CD4-positive, alpha-beta T cell treated with Interleukin-15 for 4 hours (primary cell): ENCODE results near the gene PLCG2.
"Not testable (repeated sequence)": the region's sequence is repeated elsewhere in the genome, so short reads cannot be mapped to it uniquely, and the experiment has no call there.

ENCODE experiments used
- DNase-seq: peaks from one replicate; pipeline ENCODE4 v3.0.0-alpha.2; 2020; ENCODE audit warnings: low spot score

Gene PLCG2

DNA sequence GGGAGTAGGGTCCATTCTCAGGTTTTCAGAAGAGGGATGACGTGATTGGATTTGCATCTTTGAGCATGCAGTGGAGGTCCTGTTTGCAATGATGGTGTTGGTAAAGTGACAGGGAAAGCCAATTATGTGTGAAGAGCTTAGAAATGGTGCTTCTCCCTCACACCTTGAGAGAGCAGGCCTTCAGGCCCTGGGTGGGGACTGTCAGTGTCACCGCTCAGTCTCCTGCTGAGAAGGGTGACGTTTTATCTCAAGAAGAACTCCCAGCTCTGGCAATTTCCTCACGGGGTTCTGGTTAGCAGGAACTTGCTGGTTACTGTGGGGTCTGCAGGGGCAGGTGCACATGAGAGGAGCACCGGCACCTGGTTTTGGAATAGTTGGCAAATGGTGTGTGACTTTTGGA is 11.2 kb downstream of the PLCG2 start:
- no peak for DNase-seq

- no peak for DNase-seq
These were observed 11.8 kb downstream of the PLCG2 start for GRCh38 chr16:81790830-81791435.

DNA sequence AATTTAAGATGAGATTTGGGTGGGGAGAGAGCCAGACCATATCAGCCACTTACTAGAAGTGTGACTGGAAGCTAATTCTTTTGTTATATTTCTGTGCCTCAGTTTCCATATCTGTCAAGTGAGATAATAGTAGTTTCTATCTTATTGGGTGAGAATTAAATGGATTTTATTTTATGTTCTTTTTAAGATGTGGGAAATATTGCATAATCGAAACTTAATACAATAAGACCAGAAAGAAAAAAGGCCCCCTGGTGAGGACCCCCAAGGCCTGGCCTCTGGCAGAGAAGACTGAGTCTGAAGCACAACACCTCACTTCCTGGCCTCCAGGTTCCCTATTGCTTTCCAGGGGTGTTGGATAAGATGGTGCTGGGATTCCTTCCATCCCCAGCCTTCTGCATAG is 13.7 kb downstream of the PLCG2 start:
- DNase-seq = no peak

GRCh38 chr16:81795193-81795592 is 16.1 kb downstream of the PLCG2 start:
- DNase-seq = no peak

DNA sequence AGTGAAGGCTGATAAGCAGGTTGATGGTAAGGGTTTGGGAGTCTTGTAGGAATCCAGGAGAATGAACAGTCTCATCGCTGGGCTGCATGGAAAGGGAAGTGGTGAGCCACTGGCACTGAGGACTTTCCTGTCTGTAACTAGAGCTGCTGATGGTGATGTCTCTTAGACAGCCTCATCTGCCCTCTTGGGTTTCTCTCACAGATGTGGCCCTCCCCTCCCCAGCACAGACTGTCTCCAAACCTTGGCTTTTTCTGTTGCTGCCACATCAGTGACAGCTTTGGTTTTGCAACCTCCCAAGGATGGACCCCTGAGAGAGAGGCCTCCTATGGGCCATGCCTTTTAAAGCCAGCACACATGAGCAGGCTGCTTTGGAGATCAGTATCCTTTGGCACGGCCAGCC is 16.9 kb downstream of the PLCG2 start:
- DNase-seq = no peak

DNA sequence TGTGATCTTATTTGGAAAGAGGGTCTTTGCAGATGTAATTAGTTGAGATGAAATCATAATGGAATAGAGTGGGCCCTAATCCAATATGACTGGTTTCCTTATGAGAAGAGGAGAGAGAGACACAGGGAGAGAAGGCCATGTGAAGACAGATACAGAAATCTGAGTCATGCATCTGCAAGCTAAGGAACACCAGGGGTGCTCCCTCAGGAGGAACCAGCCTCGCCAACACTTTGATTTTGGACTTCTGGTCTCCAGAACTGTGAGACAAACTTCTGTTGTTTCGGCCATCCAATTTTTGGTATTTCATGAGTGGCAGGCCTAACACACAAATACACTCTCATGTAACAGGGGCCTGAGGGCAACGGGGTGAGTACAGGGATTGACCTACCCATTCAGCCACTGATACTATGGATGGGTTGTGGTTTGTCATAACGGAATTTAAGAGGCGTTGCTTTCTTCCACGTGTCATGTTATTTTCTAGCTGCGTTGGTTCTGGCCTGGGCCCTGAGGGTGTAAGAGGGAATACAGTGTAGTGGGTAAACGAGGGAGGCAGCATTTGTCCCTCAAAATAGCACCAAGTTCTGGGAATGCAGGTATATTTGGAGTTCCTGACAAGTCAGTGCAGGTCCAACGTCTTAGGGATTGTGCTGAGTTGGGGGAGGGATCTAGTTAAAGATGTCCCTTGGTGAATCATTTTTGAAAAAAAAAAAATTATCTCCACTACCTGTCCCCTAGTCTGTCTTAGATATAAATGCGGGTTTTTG is 17.7 kb downstream of the PLCG2 start:
- DNase-seq = no peak

GRCh38 chr16:81797443-81797842 is 18.4 kb downstream of the PLCG2 start:
- DNase-seq = no peak

- no peak for DNase-seq
These were observed 19.4 kb downstream of the PLCG2 start for GRCh38 chr16:81798311-81799137.

DNA sequence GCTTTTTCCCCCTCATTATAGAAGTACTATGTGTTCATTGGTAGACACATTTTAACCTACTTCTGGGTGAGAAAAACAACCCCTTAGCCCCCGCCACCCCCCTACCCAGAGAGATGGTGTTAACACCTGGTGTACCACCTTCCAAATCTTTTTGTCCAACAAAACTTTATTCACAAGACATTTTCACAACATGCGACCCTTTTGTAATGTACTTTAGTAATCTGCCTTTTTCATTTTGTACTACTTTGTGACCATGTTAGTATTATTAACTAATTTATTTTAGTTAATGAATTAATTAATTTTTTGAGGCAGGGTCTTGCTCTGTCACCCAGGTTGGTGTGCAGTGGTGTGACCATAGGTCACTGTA is 20.0 kb downstream of the PLCG2 start:
- DNase-seq = no peak

- not testable (repeated sequence) for DNase-seq
These were observed 22.6 kb downstream of the PLCG2 start for GRCh38 chr16:81801724-81802123.

- DNase-seq = no peak
These were observed 24.2 kb downstream of the PLCG2 start for GRCh38 chr16:81803332-81803731.

- no peak for DNase-seq
These were observed 25.1 kb downstream of the PLCG2 start for GRCh38 chr16:81804134-81804610.

DNA sequence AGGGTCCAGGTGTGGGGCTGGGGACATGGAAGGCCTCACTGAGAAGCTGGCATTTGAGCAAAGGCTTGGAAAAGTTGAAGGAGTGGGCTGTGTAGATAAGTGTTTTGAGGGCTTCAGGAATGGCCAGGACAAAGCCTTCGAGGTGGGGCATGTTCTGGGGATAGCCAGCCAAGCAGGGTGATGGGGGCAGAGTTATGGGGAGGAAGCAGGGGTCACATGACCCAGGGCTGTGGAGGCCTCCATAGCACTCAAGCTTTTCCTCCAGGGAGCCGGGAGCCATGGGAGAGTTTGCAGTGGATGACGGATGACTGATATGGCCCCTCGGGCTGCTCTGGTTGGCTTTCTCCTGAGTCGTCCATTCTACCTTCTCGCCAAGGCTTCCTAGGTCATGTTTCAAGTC is 27.6 kb downstream of the PLCG2 start:
- DNase-seq = no peak

- no peak for DNase-seq
These were observed 28.8 kb downstream of the PLCG2 start for GRCh38 chr16:81807767-81808358.

DNA sequence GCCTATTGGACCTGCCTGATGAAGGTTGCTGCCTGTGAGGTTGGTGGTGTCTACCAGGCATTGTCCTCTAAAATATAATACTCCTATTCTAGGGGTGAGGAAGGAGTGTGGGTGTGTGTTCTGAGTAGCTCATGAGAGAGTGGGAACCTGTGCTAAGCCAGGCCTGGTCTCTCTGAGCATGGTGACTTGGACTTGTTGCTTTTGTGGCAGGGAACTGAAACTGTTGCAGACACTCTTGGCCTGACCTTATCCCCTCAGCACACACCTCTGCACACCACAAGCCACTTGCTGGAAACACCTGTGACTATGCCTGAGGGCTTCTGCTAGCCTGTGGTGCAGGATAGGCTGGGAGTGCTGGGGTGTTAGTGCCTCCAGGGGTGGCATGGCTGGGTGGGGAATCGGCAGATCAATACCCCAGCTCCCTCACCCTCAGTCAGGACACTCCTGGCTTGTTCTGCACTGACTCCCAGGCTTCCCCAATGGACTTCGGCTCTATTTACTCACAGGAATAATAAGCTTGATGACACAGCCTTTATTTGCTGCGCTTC is 29.9 kb downstream of the PLCG2 start:
- DNase-seq = no peak

DNA sequence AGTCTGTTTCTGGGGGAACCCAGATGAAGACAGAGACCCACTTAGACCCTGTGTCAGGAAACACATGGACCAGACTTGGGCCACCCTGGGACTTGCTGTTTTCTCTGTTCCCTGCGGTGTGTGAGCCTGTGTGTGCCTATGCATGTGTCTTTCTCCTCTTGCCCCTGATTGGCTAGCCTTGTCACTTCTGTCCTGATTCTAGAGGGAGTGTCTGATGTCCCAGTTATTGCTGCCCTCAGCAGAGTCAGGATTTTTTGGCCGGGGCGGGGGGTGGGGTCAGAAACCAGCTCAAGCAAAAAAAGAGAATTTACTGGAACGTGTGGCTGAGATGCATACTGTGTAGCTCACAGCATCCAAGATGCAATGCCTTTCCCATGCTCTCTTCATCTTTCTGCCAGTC is 30.5 kb downstream of the PLCG2 start:
- DNase-seq = no peak

DNA sequence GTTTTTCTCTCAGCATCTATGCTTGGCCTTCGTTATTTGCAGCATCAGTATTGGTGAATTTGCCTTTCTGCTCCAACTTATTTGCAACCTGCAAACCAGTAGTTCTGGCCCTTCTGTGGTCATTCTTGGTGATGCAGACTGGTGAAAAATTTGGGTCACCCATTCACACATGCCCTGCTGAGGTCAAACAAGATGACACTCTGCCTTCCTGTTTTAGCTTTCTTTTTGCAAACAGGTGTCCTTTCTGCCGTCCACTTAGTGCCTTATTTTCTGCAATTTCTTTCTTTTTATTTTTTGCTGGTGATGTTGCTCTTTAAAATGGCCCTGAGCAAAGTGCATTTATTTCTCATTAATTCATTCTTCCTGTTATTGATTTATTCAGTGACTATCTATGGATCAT is 31.3 kb downstream of the PLCG2 start:
- DNase-seq = no peak

- DNase-seq = no peak
These were observed 31.9 kb downstream of the PLCG2 start for GRCh38 chr16:81810894-81811538.

GRCh38 chr16:81813648-81814047 is 34.6 kb downstream of the PLCG2 start:
- no peak for DNase-seq

- DNase-seq = no peak
These were observed 35.8 kb downstream of the PLCG2 start for GRCh38 chr16:81814751-81815428.

- no peak for DNase-seq
These were observed 36.3 kb downstream of the PLCG2 start for GRCh38 chr16:81815429-81815766.
